GM23248 (cell line): ENCODE data around the gene YWHAQ.

Experiments used
- EZH2 ChIP-seq: fragments of 200-600 bp; sonication (generic); IDR thresholded peaks from 2 replicates; pipeline ENCODE4 v1.6.1; 2018; ENCODE audit warnings: antibody characterized with exemption, mild to moderate bottlenecking; ENCODE audit not compliant: insufficient read depth, poor library complexity, severe bottlenecking
- EZH2phosphoT487 ChIP-seq: fragments of 200-600 bp; sonication (generic); IDR thresholded peaks from 2 replicates; pipeline ENCODE4 v1.6.1; 2018; ENCODE audit warnings: antibody characterized with exemption, moderate library complexity, mild to moderate bottlenecking, low read depth; ENCODE audit not compliant: insufficient read depth

GRCh38 chr2:9660781-9661180 is 30.0 kb upstream of the YWHAQ start:
- TF ChIP-seq EZH2phosphoT487 (no peak), EZH2 (no peak)
